WTC11 (cell line): ENCODE measurements around the gene HMHB1. TPM values are rescaled to one million over a fixed set of nuclear protein-coding genes. Genes with fewer than 3 reads are reported as not detected.

Source experiments
- ATF6 ChIP-seq: sonication (generic); formaldehyde crosslinking; IDR thresholded peaks from 2 replicates; pipeline ENCODE4 v1.8.1; 2023; ENCODE audit warnings: mild to moderate bottlenecking, missing genetic modification reagents
- CBFB ChIP-seq: sonication (generic); formaldehyde crosslinking; IDR thresholded peaks from 2 replicates; pipeline ENCODE4 v1.8.1; 2022; ENCODE audit warnings: mild to moderate bottlenecking, low read depth, missing genetic modification reagents
- CDX4 ChIP-seq: fragments of 250-450 bp; sonication (Bioruptor Pico); IDR thresholded peaks from 2 replicates; pipeline ENCODE4 v1.9.0; 2021; ENCODE audit warnings: moderate library complexity, mild to moderate bottlenecking, inconsistent platforms, borderline replicate concordance
- CTCF ChIP-seq: fragments of 200-600 bp; IDR thresholded peaks from 2 replicates; pipeline ENCODE4 v1.8.0; 2022; ENCODE audit warnings: antibody characterized with exemption
- ELF4 ChIP-seq: sonication (generic); formaldehyde crosslinking; IDR thresholded peaks from 2 replicates; pipeline ENCODE4 v1.8.1; 2022; ENCODE audit warnings: low read depth, mild to moderate bottlenecking, moderate library complexity, missing genetic modification reagents
- GABPB1 ChIP-seq: sonication (generic); formaldehyde crosslinking; IDR thresholded peaks from 2 replicates; pipeline ENCODE4 v1.8.1; 2023; ENCODE audit warnings: mild to moderate bottlenecking, missing genetic modification reagents
- SOX15 ChIP-seq: fragments of 250-450 bp; sonication (Bioruptor Pico); IDR thresholded peaks from 2 replicates; pipeline ENCODE4 v1.9.0; 2021; ENCODE audit warnings: mild to moderate bottlenecking
- total RNA-seq: library from RNA; stranded (reverse); gene quantifications from 3 replicates; pipeline ENCODE4 v1.2.3, GENCODE V29; 2021
- TF ChIP-seq, protein P1 (sequence below): sonication (generic); formaldehyde crosslinking; IDR thresholded peaks from 2 replicates; pipeline ENCODE4 v1.8.0; 2022; ENCODE audit warnings: mild to moderate bottlenecking, missing genetic modification reagents
- TF ChIP-seq, protein P2 (sequence below): sonication (generic); formaldehyde crosslinking; IDR thresholded peaks from 2 replicates; pipeline ENCODE4 v1.8.0; 2022; ENCODE audit warnings: mild to moderate bottlenecking, missing genetic modification reagents
- TF ChIP-seq, protein P3 (sequence below): fragments of 250-450 bp; sonication (Bioruptor Pico); IDR thresholded peaks from 2 replicates; pipeline ENCODE4 v1.9.0; 2021; ENCODE audit warnings: mild to moderate bottlenecking
- TF ChIP-seq, protein P4 (sequence below): sonication (generic); formaldehyde crosslinking; IDR thresholded peaks from 2 replicates; pipeline ENCODE4 v1.8.0; 2023; ENCODE audit warnings: missing genetic modification reagents, mild to moderate bottlenecking, borderline replicate concordance

The HMHB1 gene
- total RNA-seq, 1 experiment from 2014 or later: not detected

- no peak for TF ChIP-seq GABPB1
- no peak for TF ChIP-seq CBFB
- TF ChIP-seq ATF6 (CRISPR knock-in tag): no peak
- no peak for TF ChIP-seq CTCF
- no peak for TF ChIP-seq ELF4 (CRISPR knock-in tag)
- no peak for TF ChIP-seq SOX15
- TF ChIP-seq, protein P1, sequence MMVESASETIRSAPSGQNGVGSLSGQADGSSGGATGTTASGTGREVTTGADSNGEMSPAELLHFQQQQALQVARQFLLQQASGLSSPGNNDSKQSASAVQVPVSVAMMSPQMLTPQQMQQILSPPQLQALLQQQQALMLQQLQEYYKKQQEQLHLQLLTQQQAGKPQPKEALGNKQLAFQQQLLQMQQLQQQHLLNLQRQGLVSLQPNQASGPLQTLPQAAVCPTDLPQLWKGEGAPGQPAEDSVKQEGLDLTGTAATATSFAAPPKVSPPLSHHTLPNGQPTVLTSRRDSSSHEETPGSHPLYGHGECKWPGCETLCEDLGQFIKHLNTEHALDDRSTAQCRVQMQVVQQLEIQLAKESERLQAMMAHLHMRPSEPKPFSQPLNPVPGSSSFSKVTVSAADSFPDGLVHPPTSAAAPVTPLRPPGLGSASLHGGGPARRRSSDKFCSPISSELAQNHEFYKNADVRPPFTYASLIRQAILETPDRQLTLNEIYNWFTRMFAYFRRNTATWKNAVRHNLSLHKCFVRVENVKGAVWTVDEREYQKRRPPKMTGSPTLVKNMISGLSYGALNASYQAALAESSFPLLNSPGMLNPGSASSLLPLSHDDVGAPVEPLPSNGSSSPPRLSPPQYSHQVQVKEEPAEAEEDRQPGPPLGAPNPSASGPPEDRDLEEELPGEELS (CRISPR knock-in tag): no peak
- TF ChIP-seq, protein P2, sequence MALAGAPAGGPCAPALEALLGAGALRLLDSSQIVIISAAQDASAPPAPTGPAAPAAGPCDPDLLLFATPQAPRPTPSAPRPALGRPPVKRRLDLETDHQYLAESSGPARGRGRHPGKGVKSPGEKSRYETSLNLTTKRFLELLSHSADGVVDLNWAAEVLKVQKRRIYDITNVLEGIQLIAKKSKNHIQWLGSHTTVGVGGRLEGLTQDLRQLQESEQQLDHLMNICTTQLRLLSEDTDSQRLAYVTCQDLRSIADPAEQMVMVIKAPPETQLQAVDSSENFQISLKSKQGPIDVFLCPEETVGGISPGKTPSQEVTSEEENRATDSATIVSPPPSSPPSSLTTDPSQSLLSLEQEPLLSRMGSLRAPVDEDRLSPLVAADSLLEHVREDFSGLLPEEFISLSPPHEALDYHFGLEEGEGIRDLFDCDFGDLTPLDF: no peak
- TF ChIP-seq, protein P3, sequence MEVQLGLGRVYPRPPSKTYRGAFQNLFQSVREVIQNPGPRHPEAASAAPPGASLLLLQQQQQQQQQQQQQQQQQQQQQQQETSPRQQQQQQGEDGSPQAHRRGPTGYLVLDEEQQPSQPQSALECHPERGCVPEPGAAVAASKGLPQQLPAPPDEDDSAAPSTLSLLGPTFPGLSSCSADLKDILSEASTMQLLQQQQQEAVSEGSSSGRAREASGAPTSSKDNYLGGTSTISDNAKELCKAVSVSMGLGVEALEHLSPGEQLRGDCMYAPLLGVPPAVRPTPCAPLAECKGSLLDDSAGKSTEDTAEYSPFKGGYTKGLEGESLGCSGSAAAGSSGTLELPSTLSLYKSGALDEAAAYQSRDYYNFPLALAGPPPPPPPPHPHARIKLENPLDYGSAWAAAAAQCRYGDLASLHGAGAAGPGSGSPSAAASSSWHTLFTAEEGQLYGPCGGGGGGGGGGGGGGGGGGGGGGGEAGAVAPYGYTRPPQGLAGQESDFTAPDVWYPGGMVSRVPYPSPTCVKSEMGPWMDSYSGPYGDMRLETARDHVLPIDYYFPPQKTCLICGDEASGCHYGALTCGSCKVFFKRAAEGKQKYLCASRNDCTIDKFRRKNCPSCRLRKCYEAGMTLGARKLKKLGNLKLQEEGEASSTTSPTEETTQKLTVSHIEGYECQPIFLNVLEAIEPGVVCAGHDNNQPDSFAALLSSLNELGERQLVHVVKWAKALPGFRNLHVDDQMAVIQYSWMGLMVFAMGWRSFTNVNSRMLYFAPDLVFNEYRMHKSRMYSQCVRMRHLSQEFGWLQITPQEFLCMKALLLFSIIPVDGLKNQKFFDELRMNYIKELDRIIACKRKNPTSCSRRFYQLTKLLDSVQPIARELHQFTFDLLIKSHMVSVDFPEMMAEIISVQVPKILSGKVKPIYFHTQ (CRISPR knock-in tag): no peak
- TF ChIP-seq, protein P4, sequence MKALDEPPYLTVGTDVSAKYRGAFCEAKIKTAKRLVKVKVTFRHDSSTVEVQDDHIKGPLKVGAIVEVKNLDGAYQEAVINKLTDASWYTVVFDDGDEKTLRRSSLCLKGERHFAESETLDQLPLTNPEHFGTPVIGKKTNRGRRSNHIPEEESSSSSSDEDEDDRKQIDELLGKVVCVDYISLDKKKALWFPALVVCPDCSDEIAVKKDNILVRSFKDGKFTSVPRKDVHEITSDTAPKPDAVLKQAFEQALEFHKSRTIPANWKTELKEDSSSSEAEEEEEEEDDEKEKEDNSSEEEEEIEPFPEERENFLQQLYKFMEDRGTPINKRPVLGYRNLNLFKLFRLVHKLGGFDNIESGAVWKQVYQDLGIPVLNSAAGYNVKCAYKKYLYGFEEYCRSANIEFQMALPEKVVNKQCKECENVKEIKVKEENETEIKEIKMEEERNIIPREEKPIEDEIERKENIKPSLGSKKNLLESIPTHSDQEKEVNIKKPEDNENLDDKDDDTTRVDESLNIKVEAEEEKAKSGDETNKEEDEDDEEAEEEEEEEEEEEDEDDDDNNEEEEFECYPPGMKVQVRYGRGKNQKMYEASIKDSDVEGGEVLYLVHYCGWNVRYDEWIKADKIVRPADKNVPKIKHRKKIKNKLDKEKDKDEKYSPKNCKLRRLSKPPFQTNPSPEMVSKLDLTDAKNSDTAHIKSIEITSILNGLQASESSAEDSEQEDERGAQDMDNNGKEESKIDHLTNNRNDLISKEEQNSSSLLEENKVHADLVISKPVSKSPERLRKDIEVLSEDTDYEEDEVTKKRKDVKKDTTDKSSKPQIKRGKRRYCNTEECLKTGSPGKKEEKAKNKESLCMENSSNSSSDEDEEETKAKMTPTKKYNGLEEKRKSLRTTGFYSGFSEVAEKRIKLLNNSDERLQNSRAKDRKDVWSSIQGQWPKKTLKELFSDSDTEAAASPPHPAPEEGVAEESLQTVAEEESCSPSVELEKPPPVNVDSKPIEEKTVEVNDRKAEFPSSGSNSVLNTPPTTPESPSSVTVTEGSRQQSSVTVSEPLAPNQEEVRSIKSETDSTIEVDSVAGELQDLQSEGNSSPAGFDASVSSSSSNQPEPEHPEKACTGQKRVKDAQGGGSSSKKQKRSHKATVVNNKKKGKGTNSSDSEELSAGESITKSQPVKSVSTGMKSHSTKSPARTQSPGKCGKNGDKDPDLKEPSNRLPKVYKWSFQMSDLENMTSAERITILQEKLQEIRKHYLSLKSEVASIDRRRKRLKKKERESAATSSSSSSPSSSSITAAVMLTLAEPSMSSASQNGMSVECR (CRISPR knock-in tag): no peak
- no peak for TF ChIP-seq CDX4 (CRISPR knock-in tag)
- TF ChIP-seq, all 79 proteins: peak for 0
Observed at GRCh38 chr5:143790457-143791112, 21.4 kb upstream of the HMHB1 start (continued).
